ENCODE data around the gene EPB41. TPM values are rescaled to one million over a fixed set of nuclear protein-coding genes. Genes with fewer than 3 reads are reported as not detected.

EPB41 gene
- total and polyA plus RNA-seq, 2 donors = 18.6 to 98.0 TPM

- Histone ChIP-seq H3K27me3 (ENCODE audit: control insufficient read depth in 2 of 2, insufficient read depth in 1 of 2, low read length in 1 of 2) (no peaks in the 10 kb centered on the region), H3K27ac (ENCODE audit: low read depth in 1 of 2, low read length in 1 of 2) (no peak overlapping the region), H3K9me3 (ENCODE audit: control insufficient read depth in 2 of 2, insufficient read depth in 1 of 2, low read length in 1 of 2) (no peaks in the 10 kb centered on the region), H3K4me3 (ENCODE audit: low read length in 2 of 2) (no peak overlapping the region), H3K36me3 (ENCODE audit: control insufficient read depth in 2 of 2, insufficient read depth in 2 of 2, low read length in 1 of 2) (peaks cover 12 to 17% of the 10 kb centered on the region in 2 donors), H3K4me1 (ENCODE audit: control insufficient read depth in 2 of 2, insufficient read depth in 2 of 2, low read length in 2 of 2) (no peaks in the 10 kb centered on the region)
- no peak for DNase-seq (ENCODE audit: low read depth in 6 of 9, low spot score in 9 of 9)
Measured at GRCh38 chr1:29002792-29003191, 88.4 kb downstream of the EPB41 start.

DNA sequence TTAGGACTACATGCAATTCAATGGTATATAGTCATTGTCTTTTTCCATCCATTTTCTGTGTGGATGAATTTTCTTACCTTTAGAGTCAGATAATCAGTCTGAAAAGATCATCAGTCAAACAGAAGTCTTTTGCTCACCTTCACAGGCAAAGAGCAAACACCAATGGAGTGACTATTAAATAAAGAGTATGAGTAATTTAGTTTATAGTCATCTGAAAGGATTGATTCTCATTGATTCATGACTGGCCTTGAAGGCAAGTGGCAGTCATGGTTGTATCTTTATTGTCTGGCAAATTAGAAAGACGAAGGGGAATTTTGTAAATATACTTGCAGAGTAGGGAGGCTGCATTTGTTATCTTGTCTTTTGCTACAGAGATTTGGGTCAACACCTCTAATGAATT lies 89.9 kb downstream of the EPB41 start:
- no peak for DNase-seq (ENCODE audit: low read depth in 6 of 9, low spot score in 9 of 9)
- H3K27ac ChIP-seq (ENCODE audit: low read depth in 1 of 2, low read length in 1 of 2) = no peak overlapping the region
- no peaks in the 10 kb centered on the region for H3K4me1 ChIP-seq (ENCODE audit: control insufficient read depth in 2 of 2, insufficient read depth in 2 of 2, low read length in 2 of 2)
- H3K9me3 ChIP-seq (ENCODE audit: control insufficient read depth in 2 of 2, insufficient read depth in 1 of 2, low read length in 1 of 2) = no peaks in the 10 kb centered on the region
- H3K4me3 ChIP-seq (ENCODE audit: low read length in 2 of 2) = no peak overlapping the region
- WGBS = 95% methylated on average over 1 of the region's 1 CpG
- no peaks in the 10 kb centered on the region for H3K27me3 ChIP-seq (ENCODE audit: control insufficient read depth in 2 of 2, insufficient read depth in 1 of 2, low read length in 1 of 2)
- peaks cover 17 to 21% of the 10 kb centered on the region in 2 donors for H3K36me3 ChIP-seq (ENCODE audit: control insufficient read depth in 2 of 2, insufficient read depth in 2 of 2, low read length in 1 of 2)

DNA sequence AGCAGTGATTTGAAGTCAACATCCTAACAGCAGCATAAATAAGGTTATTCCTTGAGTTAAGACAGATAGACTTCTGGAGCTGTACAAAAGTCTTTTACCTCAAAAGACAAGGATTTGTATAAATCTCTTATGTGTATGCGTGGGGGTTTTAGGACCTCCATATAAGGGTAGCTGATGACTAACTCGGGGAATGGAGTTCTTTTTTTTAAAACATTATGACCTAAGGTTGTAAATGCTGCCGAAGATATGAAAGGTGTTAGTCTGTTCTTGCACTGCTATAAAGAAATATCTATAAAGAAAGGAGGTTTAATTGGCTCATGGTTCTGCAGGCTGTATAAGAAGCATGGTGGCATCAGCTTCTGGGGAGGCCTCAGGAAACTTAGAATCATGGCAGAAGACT lies 90.4 kb downstream of the EPB41 start:
- DNase-seq (ENCODE audit: low read depth in 6 of 9, low spot score in 9 of 9) = no peak
- 97% methylated on average over 3 of the region's 3 CpGs for WGBS
- Histone ChIP-seq H3K4me3 (ENCODE audit: low read length in 2 of 2) (no peak overlapping the region), H3K4me1 (ENCODE audit: control insufficient read depth in 2 of 2, insufficient read depth in 2 of 2, low read length in 2 of 2) (no peaks in the 10 kb centered on the region), H3K27ac (ENCODE audit: low read depth in 1 of 2, low read length in 1 of 2) (no peak overlapping the region), H3K9me3 (ENCODE audit: control insufficient read depth in 2 of 2, insufficient read depth in 1 of 2, low read length in 1 of 2) (no peaks in the 10 kb centered on the region), H3K36me3 (ENCODE audit: control insufficient read depth in 2 of 2, insufficient read depth in 2 of 2, low read length in 1 of 2) (peaks cover 17 to 21% of the 10 kb centered on the region in 2 donors), H3K27me3 (ENCODE audit: control insufficient read depth in 2 of 2, insufficient read depth in 1 of 2, low read length in 1 of 2) (no peaks in the 10 kb centered on the region)

DNA sequence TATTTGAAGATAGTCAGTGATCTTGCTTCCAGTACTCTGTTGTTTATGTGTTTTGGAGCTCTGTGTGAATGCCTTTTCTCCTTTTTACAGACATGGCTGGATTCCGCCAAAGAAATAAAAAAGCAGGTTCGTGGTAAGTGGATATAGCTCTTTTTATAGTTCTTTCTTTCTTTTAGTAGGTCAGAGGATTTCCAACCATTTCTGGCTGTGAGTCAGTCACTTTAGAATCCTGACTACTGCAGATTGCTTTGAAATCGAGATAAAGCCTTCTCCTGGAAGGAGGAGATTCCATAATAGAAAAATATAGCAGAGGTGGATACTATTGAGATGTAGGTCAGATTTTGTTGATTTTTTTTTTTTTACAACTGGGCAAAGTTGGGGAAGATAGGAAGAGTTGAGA lies 97.4 kb downstream of the EPB41 start:
- no peak overlapping the region for H3K27ac ChIP-seq (ENCODE audit: low read depth in 1 of 2, low read length in 1 of 2)
- no peaks in the 10 kb centered on the region for H3K4me1 ChIP-seq (ENCODE audit: control insufficient read depth in 2 of 2, insufficient read depth in 2 of 2, low read length in 2 of 2)
- no peak overlapping the region for H3K4me3 ChIP-seq (ENCODE audit: low read length in 2 of 2)
- peaks cover 13 to 26% of the 10 kb centered on the region in 2 donors for H3K36me3 ChIP-seq (ENCODE audit: control insufficient read depth in 2 of 2, insufficient read depth in 2 of 2, low read length in 1 of 2)
- H3K27me3 ChIP-seq (ENCODE audit: control insufficient read depth in 2 of 2, insufficient read depth in 1 of 2, low read length in 1 of 2) = no peaks in the 10 kb centered on the region
- DNase-seq (ENCODE audit: low read depth in 6 of 9, low spot score in 9 of 9) = no peak
- H3K9me3 ChIP-seq (ENCODE audit: control insufficient read depth in 2 of 2, insufficient read depth in 1 of 2, low read length in 1 of 2) = no peaks in the 10 kb centered on the region
- WGBS = 93% methylated on average over 3 of the region's 3 CpGs

DNA sequence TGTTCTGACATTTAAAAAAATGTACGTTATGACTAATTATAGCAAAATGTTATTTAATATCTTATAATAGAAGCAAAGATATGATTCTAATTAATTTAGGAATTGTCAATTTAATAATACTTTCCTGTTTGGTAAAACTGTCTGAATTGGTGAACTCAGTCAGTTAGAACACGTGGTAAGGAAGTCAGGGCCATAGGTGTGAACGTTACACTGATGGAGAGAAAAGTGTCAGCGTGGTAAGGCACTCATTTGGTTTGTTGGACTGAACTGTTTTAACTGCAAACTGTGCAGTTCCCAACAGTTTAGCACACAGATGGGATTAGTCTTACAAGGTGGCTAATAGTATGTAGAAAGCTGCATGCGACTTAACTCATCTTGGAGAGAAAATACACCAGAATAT lies 102.9 kb downstream of the EPB41 start:
- 97% methylated on average over 5 of the region's 5 CpGs for WGBS
- Histone ChIP-seq H3K27ac (ENCODE audit: low read depth in 1 of 2, low read length in 1 of 2) (no peak overlapping the region), H3K27me3 (ENCODE audit: control insufficient read depth in 2 of 2, insufficient read depth in 1 of 2, low read length in 1 of 2) (no peaks in the 10 kb centered on the region), H3K36me3 (ENCODE audit: control insufficient read depth in 2 of 2, insufficient read depth in 2 of 2, low read length in 1 of 2) (peaks cover 18 to 36% of the 10 kb centered on the region in 2 donors), H3K4me1 (ENCODE audit: control insufficient read depth in 2 of 2, insufficient read depth in 2 of 2, low read length in 2 of 2) (no peaks in the 10 kb centered on the region), H3K4me3 (ENCODE audit: low read length in 2 of 2) (no peak overlapping the region), H3K9me3 (ENCODE audit: control insufficient read depth in 2 of 2, insufficient read depth in 1 of 2, low read length in 1 of 2) (no peaks in the 10 kb centered on the region)
- DNase-seq (ENCODE audit: low read depth in 6 of 9, low spot score in 9 of 9) = no peak

DNA sequence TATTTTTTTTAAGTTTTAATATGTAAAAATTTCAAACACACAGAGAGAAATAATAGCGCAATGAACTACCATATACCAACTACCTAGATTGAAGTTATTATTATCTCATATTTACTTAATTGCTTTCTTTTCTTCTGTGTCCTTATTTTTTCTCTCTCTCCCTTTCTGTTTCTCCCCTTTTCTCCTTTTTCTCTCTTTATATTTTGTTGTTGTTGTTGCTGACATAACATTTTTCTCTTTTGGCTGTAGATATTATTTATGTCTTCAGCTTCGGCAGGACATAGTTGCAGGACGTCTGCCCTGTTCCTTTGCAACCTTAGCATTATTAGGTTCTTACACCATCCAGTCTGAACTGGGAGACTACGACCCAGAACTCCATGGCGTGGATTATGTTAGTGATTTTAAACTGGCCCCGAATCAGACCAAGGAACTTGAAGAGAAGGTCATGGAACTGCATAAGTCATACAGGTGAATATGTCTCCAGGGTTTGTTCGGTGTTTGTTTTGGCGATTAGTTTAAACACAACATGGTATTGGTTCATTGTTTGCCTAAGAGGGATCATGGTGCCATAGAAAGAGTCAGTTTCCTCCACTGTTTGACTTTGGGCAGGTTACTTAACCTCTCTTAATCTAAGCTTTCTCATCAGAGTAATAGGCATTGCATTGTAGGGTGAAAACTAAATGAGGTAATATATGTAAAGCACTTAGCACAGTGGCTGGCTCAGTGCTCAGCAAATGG lies 103.8 kb downstream of the EPB41 start:
- no peak overlapping the region for H3K4me3 ChIP-seq (ENCODE audit: low read length in 2 of 2)
- H3K4me1 ChIP-seq (ENCODE audit: control insufficient read depth in 2 of 2, insufficient read depth in 2 of 2, low read length in 2 of 2) = no peaks in the 10 kb centered on the region
- no peak for DNase-seq (ENCODE audit: low read depth in 6 of 9, low spot score in 9 of 9)
- no peaks in the 10 kb centered on the region for H3K27me3 ChIP-seq (ENCODE audit: control insufficient read depth in 2 of 2, insufficient read depth in 1 of 2, low read length in 1 of 2)
- 98% methylated on average over 8 of the region's 8 CpGs for WGBS
- peaks cover 21 to 35% of the 10 kb centered on the region in 2 donors for H3K36me3 ChIP-seq (ENCODE audit: control insufficient read depth in 2 of 2, insufficient read depth in 2 of 2, low read length in 1 of 2)
- no peaks in the 10 kb centered on the region for H3K9me3 ChIP-seq (ENCODE audit: control insufficient read depth in 2 of 2, insufficient read depth in 1 of 2, low read length in 1 of 2)
- H3K27ac ChIP-seq (ENCODE audit: low read depth in 1 of 2, low read length in 1 of 2) = no peak overlapping the region

GRCh38 chr1:29022620-29023019 lies 108.3 kb downstream of the EPB41 start:
- H3K27ac ChIP-seq (ENCODE audit: low read depth in 1 of 2, low read length in 1 of 2) = no peak overlapping the region
- H3K27me3 ChIP-seq (ENCODE audit: control insufficient read depth in 2 of 2, insufficient read depth in 1 of 2, low read length in 1 of 2) = no peaks in the 10 kb centered on the region
- WGBS = 99% methylated on average over 3 of the region's 3 CpGs
- peaks cover 11 to 24% of the 10 kb centered on the region in 2 donors for H3K36me3 ChIP-seq (ENCODE audit: control insufficient read depth in 2 of 2, insufficient read depth in 2 of 2, low read length in 1 of 2)
- DNase-seq (ENCODE audit: low read depth in 6 of 9, low spot score in 9 of 9) = no peak
- H3K4me3 ChIP-seq (ENCODE audit: low read length in 2 of 2) = no peak overlapping the region
- no peaks in the 10 kb centered on the region for H3K9me3 ChIP-seq (ENCODE audit: control insufficient read depth in 2 of 2, insufficient read depth in 1 of 2, low read length in 1 of 2)
- no peaks in the 10 kb centered on the region for H3K4me1 ChIP-seq (ENCODE audit: control insufficient read depth in 2 of 2, insufficient read depth in 2 of 2, low read length in 2 of 2)

DNA sequence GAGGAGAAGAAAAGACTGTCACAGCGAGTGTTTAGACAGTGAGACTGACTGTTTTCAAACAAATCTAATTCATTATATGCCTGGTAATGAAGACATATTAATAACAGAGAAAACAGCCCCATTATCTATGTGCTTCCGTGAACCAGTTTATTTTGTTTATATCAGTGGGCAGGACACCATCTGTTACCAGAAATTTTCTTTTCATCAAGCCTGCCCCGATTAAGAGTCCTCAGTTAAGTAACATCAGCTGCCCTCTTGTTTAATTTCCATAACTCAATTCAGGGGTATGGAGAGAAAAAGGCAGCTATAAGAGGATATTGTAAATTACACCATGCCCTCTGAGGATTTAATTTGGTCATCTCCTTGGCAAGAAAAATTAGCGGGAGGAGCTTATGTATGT lies 115.3 kb downstream of the EPB41 start:
- H3K36me3 ChIP-seq (ENCODE audit: control insufficient read depth in 2 of 2, insufficient read depth in 2 of 2, low read length in 1 of 2) = peaks cover 12 to 50% of the 10 kb centered on the region in 2 donors
- H3K27me3 ChIP-seq (ENCODE audit: control insufficient read depth in 2 of 2, insufficient read depth in 1 of 2, low read length in 1 of 2) = no peaks in the 10 kb centered on the region
- H3K4me3 ChIP-seq (ENCODE audit: low read length in 2 of 2) = no peak overlapping the region
- no peaks in the 10 kb centered on the region for H3K4me1 ChIP-seq (ENCODE audit: control insufficient read depth in 2 of 2, insufficient read depth in 2 of 2, low read length in 2 of 2)
- DNase-seq (ENCODE audit: low read depth in 6 of 9, low spot score in 9 of 9) = no peak
- H3K9me3 ChIP-seq (ENCODE audit: control insufficient read depth in 2 of 2, insufficient read depth in 1 of 2, low read length in 1 of 2) = no peaks in the 10 kb centered on the region
- H3K27ac ChIP-seq (ENCODE audit: low read depth in 1 of 2, low read length in 1 of 2) = no peak overlapping the region
- 97% methylated on average over 4 of the region's 4 CpGs for WGBS

GRCh38 chr1:29032841-29033240 lies 118.5 kb downstream of the EPB41 start:
- 97% methylated on average over 4 of the region's 4 CpGs for WGBS
- no peak for DNase-seq (ENCODE audit: low read depth in 6 of 9, low spot score in 9 of 9)
- no peaks in the 10 kb centered on the region for H3K4me1 ChIP-seq (ENCODE audit: control insufficient read depth in 2 of 2, insufficient read depth in 2 of 2, low read length in 2 of 2)
- no peak overlapping the region for H3K27ac ChIP-seq (ENCODE audit: low read depth in 1 of 2, low read length in 1 of 2)
- peaks cover 22 to 70% of the 10 kb centered on the region in 2 donors for H3K36me3 ChIP-seq (ENCODE audit: control insufficient read depth in 2 of 2, insufficient read depth in 2 of 2, low read length in 1 of 2)
- H3K9me3 ChIP-seq (ENCODE audit: control insufficient read depth in 2 of 2, insufficient read depth in 1 of 2, low read length in 1 of 2) = no peaks in the 10 kb centered on the region
- no peak overlapping the region for H3K4me3 ChIP-seq (ENCODE audit: low read length in 2 of 2)
- no peaks in the 10 kb centered on the region for H3K27me3 ChIP-seq (ENCODE audit: control insufficient read depth in 2 of 2, insufficient read depth in 1 of 2, low read length in 1 of 2)

Measured in thymus (tissue), 11 donors.